Measurements from ENCODE around the gene GABRB3. TPM values are rescaled to one million over a fixed set of nuclear protein-coding genes. Genes with fewer than 3 reads are reported as not detected.

GABRB3 gene
- total and polyA plus RNA-seq, 4 donors: 0.81 to 5.5 (median 3.6) TPM

GRCh38 chr15:26635614-26636013 lies 137.3 kb downstream of the GABRB3 start:
- Histone ChIP-seq H3K9me3 (ENCODE audit: control insufficient read depth in 4 of 4, insufficient read depth in 3 of 4, low read length in 3 of 4) (peaks cover 0 to 4% (median 0%) of the 10 kb centered on the region in 4 donors), H3K27ac (ENCODE audit: low read depth in 1 of 2, low read length in 1 of 2) (no peak overlapping the region), H3K36me3 (ENCODE audit: control insufficient read depth in 4 of 4, insufficient read depth in 4 of 4, low read length in 4 of 4) (no peaks in the 10 kb centered on the region), H3K4me3 (no peak overlapping the region), H3K9ac (ENCODE audit: insufficient read depth in 1 of 2, low read length in 2 of 2) (no peak overlapping the region), H3K4me1 (ENCODE audit: control insufficient read depth in 5 of 5, insufficient read depth in 5 of 5, low read length in 5 of 5) (peaks cover 0 to 2% (median 0%) of the 10 kb centered on the region in 5 donors), H3K27me3 (ENCODE audit: control insufficient read depth in 3 of 3, insufficient read depth in 3 of 3, low read length in 2 of 3) (no peaks in the 10 kb centered on the region)
- ATAC-seq (ENCODE audit: insufficient read depth, low FRiP score) (no peak), DNase-seq (no peak)
- no peak for TF ChIP-seq CTCF (IDR thresholded peaks at IDR 0.05; ENCODE audit: control extremely low read depth, extremely low read depth)
- WGBS, 2 donors: 76 to 81% methylated on average over 2 of the region's 2 CpGs

GRCh38 chr15:26635105-26635504 lies 137.8 kb downstream of the GABRB3 start:
- H3K27me3 ChIP-seq (ENCODE audit: control insufficient read depth in 3 of 3, insufficient read depth in 3 of 3, low read length in 2 of 3): no peaks in the 10 kb centered on the region
- no peak for TF ChIP-seq CTCF (IDR thresholded peaks at IDR 0.05; ENCODE audit: control extremely low read depth, extremely low read depth)
- ATAC-seq (ENCODE audit: insufficient read depth, low FRiP score): no peak
- no peak overlapping the region for H3K27ac ChIP-seq (ENCODE audit: low read depth in 1 of 2, low read length in 1 of 2)
- H3K9ac ChIP-seq (ENCODE audit: insufficient read depth in 1 of 2, low read length in 2 of 2): no peak overlapping the region
- H3K36me3 ChIP-seq (ENCODE audit: control insufficient read depth in 4 of 4, insufficient read depth in 4 of 4, low read length in 4 of 4): no peaks in the 10 kb centered on the region
- no peak overlapping the region for H3K4me3 ChIP-seq
- H3K9me3 ChIP-seq (ENCODE audit: control insufficient read depth in 4 of 4, insufficient read depth in 3 of 4, low read length in 3 of 4): peaks cover 0 to 4% (median 0%) of the 10 kb centered on the region in 4 donors
- H3K4me1 ChIP-seq (ENCODE audit: control insufficient read depth in 5 of 5, insufficient read depth in 5 of 5, low read length in 5 of 5): peaks cover 0 to 2% (median 0%) of the 10 kb centered on the region in 5 donors
- 50 to 82% methylated on average over 2 of the region's 2 CpGs for WGBS, 2 donors
- no peak for DNase-seq

- ATAC-seq (ENCODE audit: insufficient read depth, low FRiP score) (no peak), DNase-seq (peak in 2 of 3 donors; percentile 3 to 16)
- Histone ChIP-seq H3K27me3 (ENCODE audit: control insufficient read depth in 3 of 3, insufficient read depth in 3 of 3, low read length in 2 of 3) (no peaks in the 10 kb centered on the region), H3K9ac (ENCODE audit: insufficient read depth in 1 of 2, low read length in 2 of 2) (no peak overlapping the region), H3K4me3 (no peak overlapping the region), H3K4me1 (ENCODE audit: control insufficient read depth in 5 of 5, insufficient read depth in 5 of 5, low read length in 5 of 5) (peaks cover 0 to 2% (median 0%) of the 10 kb centered on the region in 5 donors), H3K27ac (ENCODE audit: low read depth in 1 of 2, low read length in 1 of 2) (no peak overlapping the region), H3K9me3 (ENCODE audit: control insufficient read depth in 4 of 4, insufficient read depth in 3 of 4, low read length in 3 of 4) (peaks cover 0 to 5% (median 0%) of the 10 kb centered on the region in 4 donors), H3K36me3 (ENCODE audit: control insufficient read depth in 4 of 4, insufficient read depth in 4 of 4, low read length in 4 of 4) (no peaks in the 10 kb centered on the region)
- no peak for TF ChIP-seq CTCF (IDR thresholded peaks at IDR 0.05; ENCODE audit: control extremely low read depth, extremely low read depth)
- WGBS, 2 donors: 61 to 67% methylated on average over 5 of the region's 5 CpGs
These were observed 138.5 kb downstream of the GABRB3 start for GRCh38 chr15:26634319-26634718.

- TF ChIP-seq CTCF (IDR thresholded peaks at IDR 0.05; ENCODE audit: control extremely low read depth, extremely low read depth): no peak
- 48 to 61% methylated on average over 4 of the region's 4 CpGs for WGBS, 2 donors
- H3K27me3 ChIP-seq (ENCODE audit: control insufficient read depth in 3 of 3, insufficient read depth in 3 of 3, low read length in 2 of 3): no peaks in the 10 kb centered on the region
- peaks cover 0 to 4% (median 0%) of the 10 kb centered on the region in 4 donors for H3K9me3 ChIP-seq (ENCODE audit: control insufficient read depth in 4 of 4, insufficient read depth in 3 of 4, low read length in 3 of 4)
- peaks cover 0 to 2% (median 0%) of the 10 kb centered on the region in 5 donors for H3K4me1 ChIP-seq (ENCODE audit: control insufficient read depth in 5 of 5, insufficient read depth in 5 of 5, low read length in 5 of 5)
- no peak overlapping the region for H3K4me3 ChIP-seq
- no peak overlapping the region for H3K9ac ChIP-seq (ENCODE audit: insufficient read depth in 1 of 2, low read length in 2 of 2)
- no peak overlapping the region for H3K27ac ChIP-seq (ENCODE audit: low read depth in 1 of 2, low read length in 1 of 2)
- ATAC-seq (ENCODE audit: insufficient read depth, low FRiP score) (no peak), DNase-seq (peak in 2 of 3 donors; percentile 2 to 34)
- no peaks in the 10 kb centered on the region for H3K36me3 ChIP-seq (ENCODE audit: control insufficient read depth in 4 of 4, insufficient read depth in 4 of 4, low read length in 4 of 4)
These were observed 140.4 kb downstream of the GABRB3 start for GRCh38 chr15:26632500-26632899.

Measured in lung (tissue), 12 donors.